ENCODE results near the gene CRAT.

CRAT gene

GRCh38 chr9:129070696-129071525, 39.7 kb downstream of the CRAT start:
- H3K4me3 ChIP-seq (ENCODE audit: low read depth, low read length) = no peak overlapping the region
- no peak for DNase-seq (ENCODE audit: low read depth)
- TF ChIP-seq CTCF (IDR thresholded peaks at IDR 0.05; ENCODE audit: control insufficient read depth, extremely low read depth, insufficient read depth) = no peak

- TF ChIP-seq CTCF (IDR thresholded peaks at IDR 0.05; ENCODE audit: control insufficient read depth, extremely low read depth, insufficient read depth) = no peak
- DNase-seq (ENCODE audit: low read depth) = no peak
- H3K4me3 ChIP-seq (ENCODE audit: low read depth, low read length) = no peak overlapping the region
These were observed 40.5 kb downstream of the CRAT start for GRCh38 chr9:129069862-129070641.

GRCh38 chr9:129068990-129069861, 41.4 kb downstream of the CRAT start:
- DNase-seq (ENCODE audit: low read depth) = no peak
- no peak overlapping the region for H3K4me3 ChIP-seq (ENCODE audit: low read depth, low read length)
- TF ChIP-seq CTCF (IDR thresholded peaks at IDR 0.05; ENCODE audit: control insufficient read depth, extremely low read depth, insufficient read depth) = no peak

- no peak for DNase-seq (ENCODE audit: low read depth)
- no peak overlapping the region for H3K4me3 ChIP-seq (ENCODE audit: low read depth, low read length)
These were observed 42.5 kb downstream of the CRAT start for GRCh38 chr9:129068110-129068509.

GRCh38 chr9:129064499-129064908, 46.1 kb downstream of the CRAT start:
- TF ChIP-seq CTCF (IDR thresholded peaks at IDR 0.05; ENCODE audit: control insufficient read depth, extremely low read depth, insufficient read depth) = no peak

More at GRCh38 chr9:129068110-129068509, 42.5 kb downstream of the CRAT start:
- no peak for TF ChIP-seq CTCF (IDR thresholded peaks at IDR 0.05; ENCODE audit: control insufficient read depth, extremely low read depth, insufficient read depth)

GRCh38 chr9:129063061-129063460, 47.5 kb downstream of the CRAT start:
- H3K4me3 ChIP-seq (ENCODE audit: low read depth, low read length) = no peak overlapping the region
- TF ChIP-seq CTCF (IDR thresholded peaks at IDR 0.05; ENCODE audit: control insufficient read depth, extremely low read depth, insufficient read depth) = no peak
- no peak for DNase-seq (ENCODE audit: low read depth)

More at GRCh38 chr9:129064499-129064908, 46.1 kb downstream of the CRAT start:
- no peak for DNase-seq (ENCODE audit: low read depth)
- no peak overlapping the region for H3K4me3 ChIP-seq (ENCODE audit: low read depth, low read length)

Data from LNCaP clone FGC (cell line).